22Rv1 (cell line): ENCODE measurements around the gene FAM174B.

ENCODE experiments used
- H3K27ac ChIP-seq: fragments of 450-650 bp; 2 replicates; pipeline ENCODE4 v1.5.1; 2017
- CTCF ChIP-seq: fragments of 450-650 bp; IDR thresholded peaks from 2 replicates; pipeline ENCODE4 v1.5.1; 2017; ENCODE audit warnings: mild to moderate bottlenecking
- ZFX ChIP-seq: fragments of 450-650 bp; IDR thresholded peaks from 2 replicates; pipeline ENCODE4 v1.6.1; 2017; ENCODE audit warnings: antibody characterized with exemption, borderline replicate concordance

Gene FAM174B

GRCh38 chr15:92655178-92655995 lies at the start of gene FAM174B:
FAM174B (minus strand) TSS chr15:92655775.
- H3K27ac ChIP-seq, result peak within 1 kb of the TSS; percentile 46
- peak; percentile 14; the same call in 1 of the 2 replicates for TF ChIP-seq CTCF
- TF ChIP-seq ZFX, result no peak

DNA sequence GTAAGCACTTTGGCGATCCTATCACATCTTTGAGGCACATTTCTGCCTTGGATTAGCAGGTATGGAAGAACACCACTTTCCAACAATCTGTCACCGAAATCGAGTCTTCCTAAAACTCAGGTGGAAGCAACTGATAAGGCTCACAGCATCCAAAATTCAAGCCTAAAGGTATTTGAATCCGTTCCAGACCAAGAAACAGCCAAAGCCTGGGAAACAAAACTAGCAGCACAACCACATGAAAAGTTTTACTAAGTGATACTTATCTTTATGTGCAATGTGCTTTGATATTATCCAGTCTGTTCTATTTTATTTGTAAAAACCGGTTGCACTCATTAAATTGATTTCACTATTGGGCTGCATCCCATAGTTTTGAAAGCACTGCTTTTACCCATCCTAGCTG lies 40.5 kb upstream of the FAM174B start:
- TF ChIP-seq CTCF (no peak), ZFX (no peak)
- no peak overlapping the region for H3K27ac ChIP-seq

- peak; percentile 32 for TF ChIP-seq CTCF
- TF ChIP-seq ZFX, result no peak
- H3K27ac ChIP-seq, result no peak overlapping the region
Measured at GRCh38 chr15:92693691-92694331, 38.2 kb upstream of the FAM174B start.

DNA sequence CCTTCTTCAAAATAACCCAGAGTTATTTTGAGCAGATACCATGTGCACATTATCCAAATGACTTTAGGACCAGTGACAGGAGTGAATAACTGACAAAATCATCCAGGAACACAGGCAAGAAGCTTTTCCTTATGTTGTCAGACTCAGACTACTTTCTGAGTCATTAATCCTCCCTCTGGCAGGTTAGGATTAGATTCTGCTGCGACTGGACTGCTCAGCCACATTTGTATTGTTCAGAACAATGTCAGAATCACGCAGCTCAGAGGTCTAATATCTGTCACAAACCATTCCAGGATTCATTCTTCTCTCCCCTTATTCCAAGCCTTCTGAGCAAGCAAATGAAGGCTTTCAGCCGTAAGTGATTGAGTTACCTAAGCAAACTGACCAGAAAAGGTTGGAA lies 34.8 kb upstream of the FAM174B start:
- H3K27ac ChIP-seq, result no peak overlapping the region
- TF ChIP-seq CTCF, result no peak
- TF ChIP-seq ZFX, result no peak

DNA sequence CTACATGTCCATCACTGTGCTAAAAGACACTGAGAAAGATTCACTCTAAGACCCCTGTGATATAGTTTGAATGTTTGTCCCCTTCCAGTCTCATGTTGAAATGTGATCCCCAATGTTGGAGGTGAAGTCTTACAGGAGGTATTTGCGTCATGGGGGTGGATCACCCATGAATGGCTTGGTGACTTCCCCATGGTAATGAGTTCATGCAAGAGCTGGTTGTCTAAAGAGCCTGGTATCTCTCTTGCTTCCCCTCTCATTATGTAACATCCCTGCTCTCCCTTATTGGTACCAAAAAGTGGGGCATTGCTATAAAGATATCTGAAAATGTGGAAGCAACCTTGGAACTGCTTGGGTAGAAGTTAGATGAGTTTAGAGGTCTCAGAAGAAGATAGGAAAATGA lies 32.2 kb upstream of the FAM174B start:
- TF ChIP-seq CTCF, result no peak
- no peak for TF ChIP-seq ZFX
- no peak overlapping the region for H3K27ac ChIP-seq

- TF ChIP-seq CTCF (no peak), ZFX (no peak)
- H3K27ac ChIP-seq, result no peak overlapping the region
Measured at GRCh38 chr15:92687195-92687602, 31.6 kb upstream of the FAM174B start.

GRCh38 chr15:92683511-92683834 lies 27.9 kb upstream of the FAM174B start:
- TF ChIP-seq ZFX, result no peak
- TF ChIP-seq CTCF, result peak; percentile 67
- no peak overlapping the region for H3K27ac ChIP-seq
